Right atrium auricular region (tissue), 2 donors: Measurements from ENCODE around the gene PRX. TPM values are rescaled to one million over a fixed set of nuclear protein-coding genes. Genes with fewer than 3 reads are reported as not detected.

Experiments used
- DNase-seq: peaks from one replicate; pipeline ENCODE4 v3.0.0-alpha.2; 2019; ENCODE audit warnings: low spot score
- H3K27ac ChIP-seq, 2 donors: fragments of 200-600 bp; sonication (generic); 1 replicate in 1 of 2; 2 replicates in 1 of 2; pipeline ENCODE4 v1.5.1; 2016 to 2019
- H3K27me3 ChIP-seq, 2 donors: fragments of 200-600 bp; sonication (generic); one replicate each; pipeline versions ENCODE4 v1.5.1 to v1.6.0; 2017 to 2019
- H3K36me3 ChIP-seq: fragments of 200-600 bp; sonication (generic); one replicate; pipeline ENCODE4 v1.5.1; 2016
- H3K4me1 ChIP-seq, 2 donors: fragments of 200-600 bp; sonication (generic); one replicate each; pipeline versions ENCODE4 v1.5.1 to v1.6.0; 2017 to 2019
- H3K4me3 ChIP-seq, 2 donors: fragments of 200-600 bp; sonication (generic); 1 replicate in 1 of 2; 2 replicates in 1 of 2; pipeline ENCODE4 v1.5.1; 2017 to 2019; ENCODE audit warnings: mild to moderate bottlenecking in 1 of 2, moderate library complexity in 1 of 2
- H3K9me3 ChIP-seq, 2 donors: fragments of 200-600 bp; sonication (generic); one replicate each; pipeline ENCODE4 v1.5.1; 2019
- total RNA-seq, 2 donors: library from RNA; depleted of rRNA; stranded (reverse); fragments of >200 nt; gene quantifications; one replicate each; pipeline ENCODE4 v1.1.0, GENCODE V29; 2016
- TF ChIP-seq, protein P1 (sequence below), 2 donors: fragments of 200-600 bp; sonication (generic); IDR thresholded peaks; one replicate each; pipeline ENCODE4 v1.5.1; 2019; ENCODE audit warnings: antibody characterized with exemption in 2 of 2

PRX gene
- total RNA-seq, 2 donors from 2014 or later: 4.8 to 5.1 TPM

DNA sequence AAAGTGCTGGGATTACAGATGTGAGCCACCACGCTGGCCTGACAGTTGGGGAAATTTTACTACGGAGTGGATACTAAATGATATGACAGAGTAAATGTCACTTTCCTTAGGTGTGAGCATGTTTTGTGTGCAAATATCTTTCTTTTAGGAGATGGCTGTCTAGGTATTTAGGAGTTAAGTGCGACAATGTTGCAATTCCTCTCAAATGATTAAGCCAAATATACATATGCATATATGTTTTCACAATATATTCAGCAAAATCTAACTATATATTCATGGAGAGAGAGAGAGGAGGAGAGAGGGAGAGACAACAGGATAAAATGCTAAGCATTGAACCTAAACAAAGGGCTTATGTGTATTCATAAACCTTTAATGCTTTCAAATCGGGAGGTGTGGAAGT, 36.3 kb upstream of the PRX start:
- Histone ChIP-seq H3K9me3 (no peaks in the 10 kb centered on the region), H3K4me3 (no peak overlapping the region), H3K27ac (no peak overlapping the region), H3K4me1 (peaks cover 0 to 7% of the 10 kb centered on the region in 2 donors), H3K27me3 (no peaks in the 10 kb centered on the region), H3K36me3 (peaks cover 13% of the 10 kb centered on the region)
- no peak for DNase-seq
- TF ChIP-seq, protein P1, sequence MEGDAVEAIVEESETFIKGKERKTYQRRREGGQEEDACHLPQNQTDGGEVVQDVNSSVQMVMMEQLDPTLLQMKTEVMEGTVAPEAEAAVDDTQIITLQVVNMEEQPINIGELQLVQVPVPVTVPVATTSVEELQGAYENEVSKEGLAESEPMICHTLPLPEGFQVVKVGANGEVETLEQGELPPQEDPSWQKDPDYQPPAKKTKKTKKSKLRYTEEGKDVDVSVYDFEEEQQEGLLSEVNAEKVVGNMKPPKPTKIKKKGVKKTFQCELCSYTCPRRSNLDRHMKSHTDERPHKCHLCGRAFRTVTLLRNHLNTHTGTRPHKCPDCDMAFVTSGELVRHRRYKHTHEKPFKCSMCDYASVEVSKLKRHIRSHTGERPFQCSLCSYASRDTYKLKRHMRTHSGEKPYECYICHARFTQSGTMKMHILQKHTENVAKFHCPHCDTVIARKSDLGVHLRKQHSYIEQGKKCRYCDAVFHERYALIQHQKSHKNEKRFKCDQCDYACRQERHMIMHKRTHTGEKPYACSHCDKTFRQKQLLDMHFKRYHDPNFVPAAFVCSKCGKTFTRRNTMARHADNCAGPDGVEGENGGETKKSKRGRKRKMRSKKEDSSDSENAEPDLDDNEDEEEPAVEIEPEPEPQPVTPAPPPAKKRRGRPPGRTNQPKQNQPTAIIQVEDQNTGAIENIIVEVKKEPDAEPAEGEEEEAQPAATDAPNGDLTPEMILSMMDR (IDR thresholded peaks at IDR 0.05): no peak

DNA sequence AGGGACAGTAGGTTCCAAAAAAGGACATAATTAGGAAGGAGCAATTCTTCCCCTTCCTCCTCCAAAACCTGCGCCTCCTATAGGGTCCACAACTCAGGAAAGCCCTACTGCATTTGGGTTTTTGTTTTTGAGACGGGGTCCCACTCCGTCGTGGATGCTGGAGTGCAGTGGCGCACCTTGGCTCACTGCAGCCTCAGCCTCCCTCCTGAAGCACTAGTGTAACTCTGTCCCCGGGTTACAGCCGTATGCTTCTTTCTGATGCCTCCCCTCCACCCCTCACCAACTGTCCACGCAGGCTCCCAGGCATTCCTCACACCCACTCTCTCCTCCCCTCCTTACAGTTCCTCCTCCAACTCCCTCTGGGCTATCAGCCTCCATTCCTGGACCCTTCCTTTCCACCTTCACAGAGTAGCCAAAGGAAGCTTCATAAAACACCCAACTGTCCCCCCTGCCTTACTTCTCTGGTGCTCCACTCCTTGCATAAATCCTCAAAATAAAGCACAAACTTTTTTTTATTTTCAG, 33.1 kb upstream of the PRX start:
- no peak for DNase-seq
- peaks cover 24% of the 10 kb centered on the region for H3K36me3 ChIP-seq
- H3K27ac ChIP-seq: no peak overlapping the region
- no peaks in the 10 kb centered on the region for H3K27me3 ChIP-seq
- TF ChIP-seq, protein P1 (IDR thresholded peaks at IDR 0.05): no peak
- no peak overlapping the region for H3K4me3 ChIP-seq
- H3K4me1 ChIP-seq: peaks cover 0 to 22% of the 10 kb centered on the region in 2 donors
- H3K9me3 ChIP-seq: no peaks in the 10 kb centered on the region

DNA sequence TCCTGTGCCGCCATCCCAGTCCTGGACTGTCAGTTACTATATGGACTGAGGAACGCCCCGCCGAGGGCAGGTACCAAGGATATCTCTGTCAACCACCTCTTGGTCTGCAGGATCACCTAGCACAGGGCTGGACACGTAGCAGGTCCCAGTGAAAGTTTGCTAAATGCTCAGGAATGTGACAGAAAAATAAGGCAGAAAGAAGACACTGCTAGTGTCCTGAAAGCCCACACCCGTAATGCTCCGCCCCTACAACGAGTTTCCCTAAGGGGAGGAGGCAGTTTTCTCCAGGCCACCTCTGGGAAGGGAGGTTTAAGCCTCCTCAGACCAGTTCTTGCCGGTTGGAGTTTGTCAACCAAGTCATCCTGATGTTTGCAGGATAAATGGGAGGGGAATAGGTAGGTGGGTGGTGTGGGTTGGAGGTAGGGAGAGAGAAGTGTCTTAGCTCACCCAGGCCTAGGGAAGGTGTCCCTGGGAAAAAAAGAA, 32.6 kb upstream of the PRX start:
- Histone ChIP-seq H3K4me3 (no peak overlapping the region), H3K27me3 (no peaks in the 10 kb centered on the region), H3K9me3 (no peaks in the 10 kb centered on the region), H3K4me1 (peaks cover 0 to 27% of the 10 kb centered on the region in 2 donors), H3K27ac (no peak overlapping the region), H3K36me3 (peaks cover 29% of the 10 kb centered on the region)
- DNase-seq: no peak
- TF ChIP-seq, protein P1 (IDR thresholded peaks at IDR 0.05): no peak

DNA sequence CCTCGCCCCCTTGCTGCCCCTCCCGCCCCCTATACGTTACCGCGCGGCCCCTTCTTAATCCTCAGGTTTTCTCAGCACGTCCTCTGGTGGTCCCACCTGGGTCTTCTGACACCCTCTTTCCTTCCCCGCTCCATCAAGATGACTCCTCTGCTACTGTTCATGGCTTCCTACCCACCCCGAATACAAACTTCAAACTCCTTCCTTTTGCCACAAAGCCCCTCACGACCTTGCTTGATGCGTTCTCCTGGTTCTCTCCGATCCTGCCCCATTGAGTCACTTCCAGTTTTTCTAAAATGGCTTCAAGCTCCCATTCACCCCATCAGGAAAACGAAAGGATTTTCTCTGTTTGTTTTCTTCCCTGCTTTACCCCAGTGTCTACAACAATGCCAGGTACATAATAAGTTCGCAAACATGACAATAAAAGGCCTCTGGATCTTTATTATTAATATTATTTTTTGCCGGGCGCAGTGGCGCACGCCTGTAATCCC, 31.7 kb upstream of the PRX start:
- peak overlapping the region; percentile 98 for H3K27ac ChIP-seq
- peaks cover 0 to 37% of the 10 kb centered on the region in 2 donors for H3K4me1 ChIP-seq
- H3K27me3 ChIP-seq: no peaks in the 10 kb centered on the region
- H3K36me3 ChIP-seq: peaks cover 38% of the 10 kb centered on the region
- H3K4me3 ChIP-seq: peak overlapping the region; percentile 94 to 96
- TF ChIP-seq, protein P1 (IDR thresholded peaks at IDR 0.05): peak in 1 of 2 donors; percentile 47
- no peak for DNase-seq
- no peaks in the 10 kb centered on the region for H3K9me3 ChIP-seq

DNA sequence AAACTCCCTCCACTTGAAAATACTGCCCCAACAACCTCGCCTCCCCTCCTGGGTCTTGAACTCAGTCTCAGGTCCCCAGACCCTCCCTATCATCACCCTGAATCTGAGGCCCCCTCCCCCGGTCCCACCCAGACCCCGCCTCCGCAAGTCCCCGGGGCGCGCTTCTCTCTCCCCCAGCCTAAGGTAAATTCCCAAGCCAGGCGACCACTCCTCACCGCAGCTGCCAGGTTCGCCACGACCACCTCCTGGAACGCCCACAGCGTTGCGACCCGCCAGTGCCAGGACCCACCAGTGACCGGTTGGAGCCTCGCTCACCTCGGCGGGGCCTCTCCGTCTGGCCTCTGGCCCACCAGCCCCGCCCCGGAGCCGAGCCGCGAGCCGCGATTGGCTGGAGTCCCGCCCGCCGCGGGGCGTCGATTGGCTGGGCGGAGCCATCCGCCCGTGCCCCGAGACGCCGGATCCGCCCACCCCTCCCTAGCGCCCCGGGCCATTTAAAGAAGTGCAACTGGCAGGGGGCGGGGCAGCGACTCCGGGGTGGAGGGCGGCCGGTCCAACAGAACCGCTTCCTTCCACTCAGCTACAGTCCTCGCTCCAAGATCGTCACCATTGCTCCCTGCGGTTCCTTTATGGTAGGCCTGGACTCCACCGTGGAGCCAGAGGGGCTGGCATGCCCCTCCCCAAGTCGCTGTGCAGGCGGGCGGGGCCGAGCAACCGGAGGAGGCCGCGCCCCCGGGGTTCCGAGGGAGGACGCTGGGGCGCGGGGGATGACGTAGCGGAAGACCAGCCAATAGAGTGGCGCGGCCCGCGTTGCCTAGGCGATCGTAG, 31.0 kb upstream of the PRX start, which contains the start of gene SERTAD3:
Gene SERTAD3, minus strand, starts transcription at position 336 of the 825 bp plus-strand sequence. CDS start 2,255 bp downstream, outside the sequence.
- H3K4me3 ChIP-seq: peak within 1 kb of the TSS; percentile 94 to 96
- peaks cover 0 to 37% of the 10 kb centered on the region in 2 donors for H3K4me1 ChIP-seq
- H3K27ac ChIP-seq: peak within 1 kb of the TSS; percentile 98
- H3K27me3 ChIP-seq: no peaks in the 10 kb centered on the region
- H3K9me3 ChIP-seq: no peaks in the 10 kb centered on the region
- DNase-seq: peak; percentile 98
- TF ChIP-seq, protein P1 (IDR thresholded peaks at IDR 0.05): no peak
- H3K36me3 ChIP-seq: peaks cover 32% of the 10 kb centered on the region
